H9 (cell line): ENCODE measurements around the gene RAI14. TPM values are rescaled to one million over a fixed set of nuclear protein-coding genes. Genes with fewer than 3 reads are reported as not detected.
"Not testable (repeated sequence)": the region's sequence is repeated elsewhere in the genome, so short reads cannot be mapped to it uniquely, and the experiment has no call there.

Source experiments
- DNase-seq: peaks from one replicate; pipeline ENCODE4 v3.0.0-alpha.2; 2017
- H2AFZ ChIP-seq: one replicate; pipeline ENCODE4 v1.6.1; 2013; ENCODE audit warnings: mild to moderate bottlenecking, low read length, control low read depth, moderate library complexity
- H2AK5ac ChIP-seq: 2 replicates; pipeline ENCODE4 v1.6.1; 2013; ENCODE audit warnings: low read length, control low read depth, mixed read lengths; ENCODE audit not compliant: insufficient read length
- H2BK120ac ChIP-seq: one replicate; pipeline ENCODE4 v1.6.1; 2013; ENCODE audit warnings: low read depth, mild to moderate bottlenecking, low read length, control low read depth, inconsistent platforms; ENCODE audit not compliant: poor library complexity, severe bottlenecking
- H2BK12ac ChIP-seq: 2 replicates; pipeline ENCODE4 v1.6.1; 2013; ENCODE audit warnings: low read length, control low read depth, mixed read lengths, low read depth; ENCODE audit not compliant: insufficient read length
- H2BK15ac ChIP-seq: 2 replicates; pipeline ENCODE4 v1.6.1; 2013; ENCODE audit warnings: low read depth, low read length, control low read depth
- H2BK20ac ChIP-seq: one replicate; pipeline ENCODE4 v1.6.1; 2013; ENCODE audit warnings: low read depth, mild to moderate bottlenecking, low read length, control low read depth, inconsistent platforms; ENCODE audit not compliant: poor library complexity, severe bottlenecking
- H2BK5ac ChIP-seq: 2 replicates; pipeline ENCODE4 v1.6.1; 2013; ENCODE audit warnings: low read length, control low read depth, mixed read lengths; ENCODE audit not compliant: insufficient read length
- H3K14ac ChIP-seq: 2 replicates; pipeline ENCODE4 v1.6.1; 2013; ENCODE audit warnings: low read length, control low read depth; ENCODE audit not compliant: insufficient read depth
- H3K18ac ChIP-seq: 2 replicates; pipeline ENCODE4 v1.6.1; 2013; ENCODE audit warnings: low read depth, mild to moderate bottlenecking, mixed read lengths, low read length, control low read depth; ENCODE audit not compliant: insufficient read length
- H3K23ac ChIP-seq: 2 replicates; pipeline ENCODE4 v1.6.1; 2013; ENCODE audit warnings: low read length, control low read depth, mixed read lengths, low read depth; ENCODE audit not compliant: insufficient read length
- H3K23me2 ChIP-seq: 2 replicates; pipeline ENCODE4 v1.6.1; 2013; ENCODE audit warnings: low read depth, mild to moderate bottlenecking, mixed read lengths, low read length, control low read depth; ENCODE audit not compliant: insufficient read length, poor library complexity, severe bottlenecking
- H3K27ac ChIP-seq: 2 replicates; pipeline ENCODE4 v1.5.1; 2013; ENCODE audit warnings: low read length, control low read depth, mixed read lengths, low read depth; ENCODE audit not compliant: insufficient read length
- H3K27me3 ChIP-seq: 2 replicates; pipeline ENCODE4 v1.6.1; 2013; ENCODE audit warnings: low read length, control low read depth, inconsistent platforms; ENCODE audit not compliant: insufficient read depth
- H3K4ac ChIP-seq: 2 replicates; pipeline ENCODE4 v1.6.1; 2013; ENCODE audit warnings: low read depth, mild to moderate bottlenecking, control low read depth, inconsistent platforms, low read length, moderate library complexity
- H3K4me1 ChIP-seq: 2 replicates; pipeline ENCODE4 v1.6.1; 2013; ENCODE audit warnings: low read length, control low read depth, inconsistent platforms; ENCODE audit not compliant: insufficient read depth
- H3K4me2 ChIP-seq: 2 replicates; pipeline ENCODE4 v1.6.1; 2013; ENCODE audit warnings: low read length, control low read depth, mixed read lengths; ENCODE audit not compliant: insufficient read length, insufficient read depth
- H3K56ac ChIP-seq: 2 replicates; pipeline ENCODE4 v1.6.1; 2013; ENCODE audit warnings: low read depth, mild to moderate bottlenecking, mixed read lengths, low read length, control low read depth; ENCODE audit not compliant: insufficient read length
- H3K79me1 ChIP-seq: 2 replicates; pipeline ENCODE4 v1.6.1; 2013; ENCODE audit warnings: low read depth, mild to moderate bottlenecking, moderate library complexity, low read length, control low read depth, inconsistent platforms; ENCODE audit not compliant: insufficient read depth, poor library complexity, severe bottlenecking
- H3K79me2 ChIP-seq: 2 replicates; pipeline ENCODE4 v1.6.1; 2013; ENCODE audit warnings: low read length, control low read depth, inconsistent platforms; ENCODE audit not compliant: insufficient read depth
- H3K9ac ChIP-seq: 2 replicates; pipeline ENCODE4 v1.6.1; 2013; ENCODE audit warnings: low read length, control low read depth, mixed read lengths; ENCODE audit not compliant: insufficient read length; ENCODE audit errors: extremely low read depth
- H3K9me3 ChIP-seq: one replicate; pipeline ENCODE4 v1.6.1; 2013; ENCODE audit warnings: low read depth, low read length, inconsistent platforms; ENCODE audit not compliant: control insufficient read depth
- H3T11ph ChIP-seq: one replicate; pipeline ENCODE4 v1.6.1; 2013; ENCODE audit warnings: mild to moderate bottlenecking, low read length, control low read depth, inconsistent platforms
- H4K20me1 ChIP-seq: one replicate; pipeline ENCODE4 v1.6.1; 2013; ENCODE audit not compliant: control insufficient read depth, insufficient read length, insufficient read depth
- H4K5ac ChIP-seq: 2 replicates; pipeline ENCODE4 v1.6.1; 2013; ENCODE audit warnings: low read depth, mild to moderate bottlenecking, mixed read lengths, low read length, control low read depth; ENCODE audit not compliant: insufficient read length
- H4K8ac ChIP-seq: replicated peaks from 2 replicates; pipeline ENCODE4 v1.6.1; 2013; ENCODE audit warnings: low read length, control low read depth, mixed read lengths, low read depth; ENCODE audit not compliant: insufficient read length
- H4K91ac ChIP-seq: 2 replicates; pipeline ENCODE4 v1.6.1; 2013; ENCODE audit warnings: low read depth, mild to moderate bottlenecking, moderate library complexity, mixed read lengths, low read length, control low read depth; ENCODE audit not compliant: insufficient read length
- H3K27ac Mint-ChIP-seq, 3 experiments: 2 replicates in 2 of 3; 3 replicates in 1 of 3; pipeline ENCODE4 v1.8.0; 2020 to 2021; ENCODE audit warnings: mixed read lengths in 3 of 3, mild to moderate bottlenecking in 1 of 3, moderate library complexity in 1 of 3
- H3K27me3 Mint-ChIP-seq: 2 replicates; pipeline ENCODE4 v1.8.0; 2021; ENCODE audit warnings: low read depth, mild to moderate bottlenecking, moderate library complexity, mixed read lengths
- H3K36me3 Mint-ChIP-seq, 3 experiments: 2 replicates in 2 of 3; 3 replicates in 1 of 3; pipeline ENCODE4 v1.8.0; 2020 to 2021; ENCODE audit warnings: low read depth in 3 of 3, mixed read lengths in 3 of 3; ENCODE audit not compliant: insufficient read depth in 1 of 3
- H3K4me1 Mint-ChIP-seq, 2 experiments: 2 replicates each; pipeline ENCODE4 v1.8.0; 2020; ENCODE audit warnings: mixed read lengths in 2 of 2
- H3K4me3 Mint-ChIP-seq, 2 experiments: 2 replicates in 1 of 2; 3 replicates in 1 of 2; pipeline ENCODE4 v1.8.0; 2020 to 2021; ENCODE audit warnings: mild to moderate bottlenecking in 2 of 2, mixed read lengths in 2 of 2, moderate library complexity in 1 of 2
- H3K9me3 Mint-ChIP-seq, 2 experiments: 2 replicates in 1 of 2; 3 replicates in 1 of 2; pipeline ENCODE4 v1.8.0; 2020; ENCODE audit warnings: mild to moderate bottlenecking in 2 of 2, mixed read lengths in 2 of 2, moderate library complexity in 1 of 2
- CTCF ChIP-seq: fragments of 200-600 bp; sonication (generic); conservative IDR thresholded peaks from 3 replicates; pipeline ENCODE4 v1.8.0; 2021; ENCODE audit warnings: antibody characterized with exemption, mild to moderate bottlenecking
- WGBS: extraction: QIAGEN DNeasy Blood & Tissue Kit; methylation state at CpG from one replicate; pipeline ENCODE4 v1.1.7; 2013; ENCODE audit warnings: missing lambda C conversion rate, low lambda C conversion rate, mixed read lengths; ENCODE audit not compliant: insufficient read length; ENCODE audit errors: extremely low coverage; 5-methylcytosine and 5-hydroxymethylcytosine counted together
- total RNA-seq: library from RNA; stranded (reverse); gene quantifications from 2 replicates; pipeline ENCODE4 v1.2.1, GENCODE V29; 2021

RAI14 gene
- total RNA-seq, 1 experiment from 2014 or later, result 127 TPM

- H3K4ac ChIP-seq, result no peak overlapping the region
- H3K27me3 ChIP-seq, result no peaks in the 10 kb centered on the region
- no peak overlapping the region for H3K14ac ChIP-seq
- no peak overlapping the region for H2BK12ac ChIP-seq
- H4K91ac ChIP-seq, result no peak overlapping the region
- Mint-ChIP-seq H3K36me3 (peaks cover 38 to 44% (median 42%) of the 10 kb centered on the region in 3 experiments), H3K4me3 (no peak overlapping the region), H3K27me3 (no peaks in the 10 kb centered on the region; the same call in 1 of the 2 replicates), H3K27ac (peak overlapping the region in 2 of 3 experiments; percentile 51 to 64; a peak in 1 of 7 replicates), H3K9me3 (peaks cover 26 to 30% of the 10 kb centered on the region in 2 experiments), H3K4me1 (peaks cover 4 to 18% of the 10 kb centered on the region in 2 experiments; a peak in 3 of 4 replicates)
- TF ChIP-seq CTCF, result no peak
- no peak overlapping the region for H3K9ac ChIP-seq
- no peak overlapping the region for H4K8ac ChIP-seq
- H4K20me1 ChIP-seq, result no peaks in the 10 kb centered on the region
- no peak for DNase-seq
- H3K4me1 ChIP-seq, result no peaks in the 10 kb centered on the region
- no peak overlapping the region for H2BK15ac ChIP-seq
- no peak overlapping the region for H3K27ac ChIP-seq
- peaks cover 17% of the 10 kb centered on the region; the same call in 1 of the 2 replicates for H3K79me2 ChIP-seq
- H2BK5ac ChIP-seq, result no peak overlapping the region
- H2BK20ac ChIP-seq, result no peak overlapping the region
- H4K5ac ChIP-seq, result no peak overlapping the region
- WGBS, result no CpG with 5 or more reads among the region's 1 CpG
- H2AFZ ChIP-seq, result no peak overlapping the region
- no peak overlapping the region for H3K4me2 ChIP-seq
- no peak overlapping the region for H3T11ph ChIP-seq
- H3K9me3 ChIP-seq, result peaks cover 18% of the 10 kb centered on the region
- no peak overlapping the region for H3K23ac ChIP-seq
- H3K23me2 ChIP-seq, result no peaks in the 10 kb centered on the region
- H3K56ac ChIP-seq, result no peak overlapping the region
- no peak overlapping the region for H2BK120ac ChIP-seq
- no peak overlapping the region for H3K18ac ChIP-seq
- no peak overlapping the region for H2AK5ac ChIP-seq
- no peaks in the 10 kb centered on the region for H3K79me1 ChIP-seq
These were observed 68.6 kb downstream of the RAI14 start for GRCh38 chr5:34724741-34725140.

GRCh38 chr5:34727166-34727749 is 71.1 kb downstream of the RAI14 start:
- H3T11ph ChIP-seq, H3K79me1 ChIP-seq, H4K91ac ChIP-seq, H3K9ac ChIP-seq, H3K23me2 ChIP-seq, H2BK12ac ChIP-seq, H2AFZ ChIP-seq, H2BK15ac ChIP-seq, H2BK5ac ChIP-seq, H4K8ac ChIP-seq, H3K56ac ChIP-seq, DNase-seq, H3K79me2 ChIP-seq, H3K27me3 Mint-ChIP-seq, H3K4ac ChIP-seq, H4K5ac ChIP-seq, H3K4me3 Mint-ChIP-seq, H3K14ac ChIP-seq, H3K27ac Mint-ChIP-seq, H2BK120ac ChIP-seq, H4K20me1 ChIP-seq, H3K4me2 ChIP-seq, H3K27me3 ChIP-seq, H2BK20ac ChIP-seq, H2AK5ac ChIP-seq, H3K18ac ChIP-seq, H3K4me1 ChIP-seq, H3K27ac ChIP-seq, H3K23ac ChIP-seq: not testable (repeated sequence)
- Mint-ChIP-seq H3K9me3 (peaks cover 26 to 30% of the 10 kb centered on the region in 2 experiments), H3K4me1 (peaks cover 11 to 17% of the 10 kb centered on the region in 2 experiments), H3K36me3 (peaks cover 38 to 47% (median 40%) of the 10 kb centered on the region in 3 experiments)
- H3K9me3 ChIP-seq, result peaks cover 18% of the 10 kb centered on the region
- no CpG with 5 or more reads among the region's 4 CpGs for WGBS
